CD1c-positive myeloid dendritic cell (primary cell): Measurements from ENCODE around the gene HMG20A.

ENCODE experiments used
- DNase-seq: peaks from one replicate; pipeline ENCODE4 v3.0.0-alpha.2; 2016; ENCODE audit errors: extremely low spot score

The HMG20A gene

GRCh38 chr15:77499087-77499760, 78.5 kb downstream of the HMG20A start:
- DNase-seq, result no peak

- no peak for DNase-seq
Measured at GRCh38 chr15:77500989-77501388, 80.3 kb downstream of the HMG20A start.

GRCh38 chr15:77502379-77503095, 81.8 kb downstream of the HMG20A start:
- DNase-seq, result no peak

- no peak for DNase-seq
Measured at GRCh38 chr15:77503240-77503639, 82.6 kb downstream of the HMG20A start.

GRCh38 chr15:77503764-77504163, 83.1 kb downstream of the HMG20A start:
- no peak for DNase-seq

- DNase-seq, result no peak
Measured at GRCh38 chr15:77504306-77504705, 83.6 kb downstream of the HMG20A start.

- no peak for DNase-seq
Measured at GRCh38 chr15:77504871-77505270, 84.2 kb downstream of the HMG20A start.

- no peak for DNase-seq
Measured at GRCh38 chr15:77505556-77505955, 84.9 kb downstream of the HMG20A start.

- no peak for DNase-seq
Measured at GRCh38 chr15:77506311-77507142, 85.8 kb downstream of the HMG20A start.

GRCh38 chr15:77507143-77507897, 86.6 kb downstream of the HMG20A start:
- peak; percentile 30 for DNase-seq

- DNase-seq, result no peak
Measured at GRCh38 chr15:77507911-77508310, 87.2 kb downstream of the HMG20A start.

GRCh38 chr15:77508541-77509243, 88.0 kb downstream of the HMG20A start:
- peak; percentile 15 for DNase-seq

- no peak for DNase-seq
Measured at GRCh38 chr15:77510066-77511057, 89.7 kb downstream of the HMG20A start.

- no peak for DNase-seq
Measured at GRCh38 chr15:77511869-77512268, 91.2 kb downstream of the HMG20A start.

GRCh38 chr15:77513226-77513625, 92.5 kb downstream of the HMG20A start:
- no peak for DNase-seq

GRCh38 chr15:77514641-77515402, 94.1 kb downstream of the HMG20A start:
- DNase-seq, result no peak

- DNase-seq, result no peak
Measured at GRCh38 chr15:77515613-77516012, 94.9 kb downstream of the HMG20A start.

GRCh38 chr15:77516076-77516475, 95.4 kb downstream of the HMG20A start:
- DNase-seq, result no peak

- DNase-seq, result no peak
Measured at GRCh38 chr15:77516786-77517185, 96.1 kb downstream of the HMG20A start.
